ENCODE data around the gene LCP2.

DNA sequence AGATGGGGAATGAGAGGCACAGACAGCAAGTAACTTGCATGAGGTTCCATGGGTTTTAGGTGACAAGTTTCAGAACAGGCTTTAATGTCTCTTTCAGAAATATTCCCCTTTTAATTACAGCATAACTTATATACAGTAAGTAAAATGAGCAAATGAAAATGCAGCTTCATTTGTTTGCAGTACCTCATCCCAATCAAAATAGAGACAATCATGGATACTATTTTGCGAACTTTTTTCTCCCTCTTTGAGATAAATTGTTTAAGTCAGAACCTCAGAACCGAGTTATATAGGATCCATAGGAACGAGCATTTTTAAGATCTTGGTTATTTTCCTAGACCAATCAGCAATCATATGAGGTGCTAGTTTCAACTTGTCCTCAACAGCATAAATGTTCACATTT, 3.5 kb downstream of the LCP2 start:
- TF ChIP-seq POLR2A (IDR thresholded peaks at IDR 0.05): no peak
- no peak for TF ChIP-seq CTCF (IDR thresholded peaks at IDR 0.05)
- TF ChIP-seq POLR2AphosphoS5 (IDR thresholded peaks at IDR 0.05): no peak
